Renal pelvis (tissue), 4 donors: ENCODE results near the gene DDX47. TPM values are rescaled to one million over a fixed set of nuclear protein-coding genes. Genes with fewer than 3 reads are reported as not detected.
"Not testable (repeated sequence)": the region's sequence is repeated elsewhere in the genome, so short reads cannot be mapped to it uniquely, and the experiment has no call there.

Experiments used
- DNase-seq: peaks from one replicate; pipeline ENCODE4 v3.0.0-alpha.2; 2013
- polyA plus RNA-seq, 3 donors: library from polyadenylated mRNA; unstranded; fragments of 120-200 nt; gene quantifications; one replicate each; pipeline ENCODE4 v1.2.1, GENCODE V29; 2013; ENCODE audit not compliant: insufficient read length in 3 of 3

DDX47 gene
- polyA plus RNA-seq, 3 donors, result 71.4 to 76.4 (median 74.6) TPM

- no peak for DNase-seq
Observed at GRCh38 chr12:12868477-12869235, 55.5 kb downstream of the DDX47 start.

DNA sequence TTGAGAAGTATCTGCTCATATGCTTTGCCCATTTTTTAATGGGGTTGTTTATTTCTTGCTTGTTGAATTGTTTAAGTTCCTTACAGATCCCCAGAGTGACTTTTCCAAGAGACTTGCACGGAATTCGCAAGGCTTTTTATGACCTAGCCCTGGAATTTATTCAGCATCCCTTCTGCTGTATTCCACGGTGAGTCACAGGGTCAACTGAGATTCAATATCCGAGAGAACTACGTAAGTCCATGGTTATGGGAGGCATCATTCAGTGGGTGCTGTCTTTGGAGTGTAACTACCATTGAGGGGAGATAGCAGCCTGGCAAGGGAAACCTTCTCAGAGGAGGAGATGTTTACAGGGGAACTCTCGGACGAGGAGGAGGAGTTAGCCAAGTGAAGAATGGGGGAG is 57.3 kb downstream of the DDX47 start:
- DNase-seq, result no peak

DNA sequence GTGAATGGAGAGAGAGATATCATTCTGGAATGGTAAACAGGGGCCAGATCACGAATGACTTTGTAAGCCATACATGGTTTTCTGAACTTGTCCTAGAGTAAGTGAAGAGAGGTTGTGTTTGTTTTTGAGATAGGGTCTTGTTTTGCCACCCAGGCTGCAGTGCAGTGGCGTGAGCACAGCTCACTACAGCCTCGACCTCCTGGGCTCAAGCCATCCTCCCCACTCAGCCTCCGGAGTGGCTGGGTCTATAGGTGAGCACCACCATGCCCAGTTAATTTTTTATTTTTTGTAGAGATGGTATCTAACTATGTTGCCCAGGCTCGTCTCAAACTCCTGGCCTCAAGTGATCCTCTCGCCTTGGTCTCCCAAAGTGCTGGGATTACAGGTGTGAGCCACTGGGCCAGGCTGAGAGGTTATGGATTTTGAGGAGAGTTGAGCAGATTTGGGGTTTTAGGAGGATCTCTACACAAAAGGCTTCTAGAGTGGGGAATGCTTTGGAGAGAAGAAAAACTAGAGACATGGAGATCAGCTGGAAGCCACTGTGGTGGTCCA is 58.5 kb downstream of the DDX47 start:
- DNase-seq, result no peak

GRCh38 chr12:12872139-12872933 is 59.2 kb downstream of the DDX47 start:
- DNase-seq, result peak; percentile 42

- no peak for DNase-seq
Observed at GRCh38 chr12:12872934-12873275, 59.8 kb downstream of the DDX47 start.

- no peak for DNase-seq
Observed at GRCh38 chr12:12874029-12874428, 60.9 kb downstream of the DDX47 start.

DNA sequence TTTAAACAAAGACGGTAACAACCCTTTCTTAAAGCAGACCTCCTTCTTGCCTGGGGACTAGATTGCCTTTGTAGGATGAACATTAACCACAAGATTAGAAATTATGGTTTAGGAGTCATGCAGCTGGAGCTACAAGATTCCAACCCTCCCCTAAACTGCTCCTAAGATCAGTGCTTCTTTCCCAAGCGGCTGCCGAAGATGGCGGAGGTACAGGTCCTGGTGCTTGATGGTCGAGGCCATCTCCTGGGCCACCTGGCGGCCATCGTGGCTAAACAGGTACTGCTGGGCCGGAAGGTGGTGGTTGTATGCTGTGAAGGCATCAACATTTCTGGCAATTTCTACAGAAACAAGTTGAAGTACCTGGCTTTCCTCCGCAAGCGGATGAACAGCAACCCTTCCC is 62.2 kb downstream of the DDX47 start:
- not testable (repeated sequence) for DNase-seq

- no peak for DNase-seq
Observed at GRCh38 chr12:12877153-12877768, 64.1 kb downstream of the DDX47 start.

GRCh38 chr12:12877781-12878455 is 64.8 kb downstream of the DDX47 start:
- no peak for DNase-seq

Other genes starting within 250 kb of the DDX47 start
- gene CREBL2, start 201.5 kb upstream of the DDX47 start, polyA plus RNA-seq, result 10 to 100 TPM; 29.4 to 35.4 (median 31.1) TPM
- 1 to 10 TPM; 1.7 to 2.4 (median 2.2) TPM for gene GPR19, start 117.2 kb upstream of the DDX47 start, polyA plus RNA-seq
- 10 to 100 TPM; 64.0 to 75.5 (median 64.7) TPM for gene CDKN1B, start 96.0 kb upstream of the DDX47 start, polyA plus RNA-seq
- 10 to 100 TPM in 1 of 3 donors, 1 to 10 TPM in 2; 8.2 to 10.3 (median 9.0) TPM for gene APOLD1, start 27.7 kb upstream of the DDX47 start, polyA plus RNA-seq
- 10 to 100 TPM in 2 of 3 donors, 1 to 10 TPM in 1; 7.4 to 12.4 (median 11.7) TPM for gene GPRC5A, start 78.2 kb downstream of the DDX47 start, polyA plus RNA-seq
- gene GPRC5D, start 138.8 kb downstream of the DDX47 start, polyA plus RNA-seq, result 1 to 10 TPM in 1 of 3 donors, under 1 TPM in 2; 0.64 to 1.3 (median 0.94) TPM
- 10 to 100 TPM; 59.3 to 65.9 (median 63.3) TPM for gene HEBP1, start 186.9 kb downstream of the DDX47 start, polyA plus RNA-seq
- gene FAM234B, start 231.0 kb downstream of the DDX47 start, polyA plus RNA-seq, result 10 to 100 TPM; 10.3 to 13.8 (median 11.4) TPM